Caco-2 (cell line): ENCODE data around the gene CCP110. TPM values are rescaled to one million over a fixed set of nuclear protein-coding genes. Genes with fewer than 3 reads are reported as not detected.

Experiments used
- BruUV-seq: library from RNA; stranded (reverse); fragments of 400-500 nt; replicated peaks from 2 replicates; lab custom pipeline; 2021; lab: Mats Ljungman, UMichigan
- CTCF ChIA-PET: fragments of 300-600 bp; sonication (Branson Sonifier 250); formaldehyde crosslinking; loops from one replicate; lab custom pipeline; 2022; ENCODE audit warnings: antibody characterized with exemption; lab: Charles Lee
- POLR2A ChIA-PET: fragments of 300-600 bp; sonication (Branson Sonifier 250); formaldehyde crosslinking; loops from one replicate; lab custom pipeline; 2022; ENCODE audit warnings: antibody characterized with exemption; lab: Charles Lee
- DNase-seq, 2 experiments: peaks; one replicate each; pipeline versions ENCODE4 v3.0.0 to v3.0.0-alpha.2; 2020 to 2022
- H3K27me3 ChIP-seq: replicated peaks from 2 replicates; pipeline ENCODE4 v1.6.0; 2011; ENCODE audit warnings: low read length; ENCODE audit not compliant: control insufficient read depth, insufficient read depth
- H3K36me3 ChIP-seq: 2 replicates; pipeline ENCODE4 v1.5.1; 2011; ENCODE audit warnings: low read length; ENCODE audit not compliant: control insufficient read depth, insufficient read depth
- H3K4me1 ChIP-seq: fragments of 250-450 bp; sonication (Bioruptor Pico); 2 replicates; pipeline ENCODE4 v1.5.1; 2020; ENCODE audit warnings: mild to moderate bottlenecking
- H3K4me3 ChIP-seq: 2 replicates; pipeline ENCODE4 v1.5.1; 2011; ENCODE audit warnings: low read depth, mild to moderate bottlenecking, control low read depth, low read length
- H3K9me3 ChIP-seq: fragments of 250-450 bp; sonication (Bioruptor Pico); 2 replicates; pipeline ENCODE4 v1.5.1; 2020; ENCODE audit warnings: mild to moderate bottlenecking, moderate library complexity
- H3K27ac Mint-ChIP-seq: one replicate; pipeline ENCODE4 v1.8.0; 2022; ENCODE audit warnings: mixed read lengths; ENCODE audit not compliant: unreplicated experiment
- H3K27me3 Mint-ChIP-seq: one replicate; pipeline ENCODE4 v1.8.0; 2022; ENCODE audit warnings: mixed read lengths; ENCODE audit not compliant: insufficient read depth, unreplicated experiment
- H3K36me3 Mint-ChIP-seq: one replicate; pipeline ENCODE4 v1.8.0; 2022; ENCODE audit warnings: mild to moderate bottlenecking, mixed read lengths; ENCODE audit not compliant: insufficient read depth, unreplicated experiment
- H3K4me1 Mint-ChIP-seq: one replicate; pipeline ENCODE4 v1.8.0; 2022; ENCODE audit warnings: low read depth, mixed read lengths; ENCODE audit not compliant: unreplicated experiment
- H3K4me3 Mint-ChIP-seq: one replicate; pipeline ENCODE4 v1.8.0; 2022; ENCODE audit warnings: mild to moderate bottlenecking, moderate library complexity, mixed read lengths; ENCODE audit not compliant: unreplicated experiment
- H3K9me3 Mint-ChIP-seq: one replicate; pipeline ENCODE4 v1.8.0; 2022; ENCODE audit warnings: mixed read lengths; ENCODE audit not compliant: unreplicated experiment
- intact Hi-C: fragments of 100-400 bp; cut with micrococcal nuclease; formaldehyde crosslinking; loops from one replicate; pipeline ENCODE4 v1.10.0; 2022; ENCODE audit not compliant: unreplicated experiment
- total RNA-seq: library from RNA; stranded (reverse); gene quantifications from 2 replicates; pipeline ENCODE4 v1.2.3, GENCODE V29; 2022
- TF ChIP-seq, protein P1 (sequence below), 2 experiments: fragments of 200-600 bp in 1 of 2; IDR thresholded peaks; 1 replicate in 1 of 2; 2 replicates in 1 of 2; pipeline versions ENCODE4 v1.5.1 to v1.8.0; 2011 to 2022; ENCODE audit warnings: antibody characterized with exemption in 1 of 2, control low read depth in 1 of 2, inconsistent platforms in 1 of 2, low read depth in 1 of 2, low read length in 1 of 2, mild to moderate bottlenecking in 1 of 2, moderate library complexity in 1 of 2; ENCODE audit not compliant: insufficient read depth in 1 of 2, severe bottlenecking in 1 of 2, unreplicated experiment in 1 of 2

CCP110 gene
- total RNA-seq, 1 experiment from 2014 or later: 7.5 TPM

DNA sequence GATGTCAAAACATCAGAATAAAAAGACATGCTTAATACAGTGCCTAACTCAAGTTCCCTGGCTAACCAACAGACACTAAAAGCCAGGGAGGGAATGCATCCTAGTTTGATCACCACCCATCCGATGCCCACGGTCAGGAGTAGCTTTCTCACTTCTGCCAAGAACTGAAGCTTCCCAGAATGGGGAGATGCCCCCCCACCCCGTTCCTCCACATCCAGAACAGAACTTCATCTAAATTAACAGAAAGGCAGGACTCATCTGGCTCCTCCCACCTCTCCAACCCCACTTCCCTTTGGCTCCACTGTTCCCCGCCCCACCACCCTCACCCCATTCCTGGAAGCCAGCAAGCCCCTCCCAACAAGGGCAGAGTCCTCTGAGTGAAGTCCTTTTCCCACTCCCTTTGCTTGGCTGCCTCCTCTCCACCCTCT lies 35.5 kb upstream of the CCP110 start:
- no peaks in the 10 kb centered on the region for H3K9me3 ChIP-seq
- H3K4me3 ChIP-seq: no peak overlapping the region
- peaks cover 10% of the 10 kb centered on the region for H3K4me1 Mint-ChIP-seq
- no peak overlapping the region for H3K27ac Mint-ChIP-seq
- no peaks in the 10 kb centered on the region for H3K4me1 ChIP-seq
- H3K9me3 Mint-ChIP-seq: no peaks in the 10 kb centered on the region
- no peak overlapping the region for H3K4me3 Mint-ChIP-seq
- TF ChIP-seq, protein P1, sequence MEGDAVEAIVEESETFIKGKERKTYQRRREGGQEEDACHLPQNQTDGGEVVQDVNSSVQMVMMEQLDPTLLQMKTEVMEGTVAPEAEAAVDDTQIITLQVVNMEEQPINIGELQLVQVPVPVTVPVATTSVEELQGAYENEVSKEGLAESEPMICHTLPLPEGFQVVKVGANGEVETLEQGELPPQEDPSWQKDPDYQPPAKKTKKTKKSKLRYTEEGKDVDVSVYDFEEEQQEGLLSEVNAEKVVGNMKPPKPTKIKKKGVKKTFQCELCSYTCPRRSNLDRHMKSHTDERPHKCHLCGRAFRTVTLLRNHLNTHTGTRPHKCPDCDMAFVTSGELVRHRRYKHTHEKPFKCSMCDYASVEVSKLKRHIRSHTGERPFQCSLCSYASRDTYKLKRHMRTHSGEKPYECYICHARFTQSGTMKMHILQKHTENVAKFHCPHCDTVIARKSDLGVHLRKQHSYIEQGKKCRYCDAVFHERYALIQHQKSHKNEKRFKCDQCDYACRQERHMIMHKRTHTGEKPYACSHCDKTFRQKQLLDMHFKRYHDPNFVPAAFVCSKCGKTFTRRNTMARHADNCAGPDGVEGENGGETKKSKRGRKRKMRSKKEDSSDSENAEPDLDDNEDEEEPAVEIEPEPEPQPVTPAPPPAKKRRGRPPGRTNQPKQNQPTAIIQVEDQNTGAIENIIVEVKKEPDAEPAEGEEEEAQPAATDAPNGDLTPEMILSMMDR (IDR thresholded peaks at IDR 0.05; ENCODE audit: insufficient read depth in 1 of 2, low read depth in 1 of 2, low read length in 1 of 2, severe bottlenecking in 1 of 2, unreplicated experiment in 1 of 2): no peak
- ChIA-PET CTCF (no interaction called here), POLR2A (no interaction called here)
- intact Hi-C loops: no loop called here
- BruUV-seq: no TSS peak
- H3K27me3 Mint-ChIP-seq: no peaks in the 10 kb centered on the region
- no peaks in the 10 kb centered on the region for H3K27me3 ChIP-seq
- no peak for DNase-seq
- H3K36me3 Mint-ChIP-seq: no peaks in the 10 kb centered on the region
- no peaks in the 10 kb centered on the region for H3K36me3 ChIP-seq

DNA sequence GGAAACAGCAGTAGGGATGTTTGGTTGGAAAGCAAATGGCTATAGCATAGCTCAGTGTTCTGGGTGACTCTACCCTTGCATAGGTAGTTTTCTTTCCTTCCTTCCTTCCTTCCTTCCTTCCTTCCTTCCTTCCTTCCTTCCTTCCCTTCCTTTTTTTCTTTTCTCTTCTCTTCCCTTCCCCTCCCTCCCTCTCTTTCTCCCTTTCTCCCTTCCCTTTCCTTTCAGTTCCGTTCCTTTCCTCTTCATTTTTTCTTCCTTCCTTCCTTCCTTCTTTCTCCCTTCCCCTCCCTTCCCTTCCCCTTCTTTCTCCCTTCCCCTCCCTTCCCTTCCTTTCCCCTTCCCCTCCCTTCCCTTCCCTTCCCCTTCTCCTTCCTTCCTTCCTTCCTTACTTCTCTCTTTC lies 33.1 kb upstream of the CCP110 start:
- Mint-ChIP-seq H3K9me3 (no peaks in the 10 kb centered on the region), H3K4me1 (peaks cover 10% of the 10 kb centered on the region), H3K27me3 (no peaks in the 10 kb centered on the region), H3K36me3 (no peaks in the 10 kb centered on the region), H3K4me3 (no peak overlapping the region), H3K27ac (no peak overlapping the region)
- Histone ChIP-seq H3K36me3 (no peaks in the 10 kb centered on the region), H3K4me1 (no peaks in the 10 kb centered on the region), H3K4me3 (no peak overlapping the region), H3K27me3 (no peaks in the 10 kb centered on the region), H3K9me3 (no peaks in the 10 kb centered on the region)
- DNase-seq: no peak
- BruUV-seq: no TSS peak
- intact Hi-C loops: no loop called here
- POLR2A ChIA-PET: no interaction called here
- CTCF ChIA-PET: no interaction called here
- TF ChIP-seq, protein P1 (IDR thresholded peaks at IDR 0.05; ENCODE audit: insufficient read depth in 1 of 2, low read depth in 1 of 2, low read length in 1 of 2, severe bottlenecking in 1 of 2, unreplicated experiment in 1 of 2): no peak

DNA sequence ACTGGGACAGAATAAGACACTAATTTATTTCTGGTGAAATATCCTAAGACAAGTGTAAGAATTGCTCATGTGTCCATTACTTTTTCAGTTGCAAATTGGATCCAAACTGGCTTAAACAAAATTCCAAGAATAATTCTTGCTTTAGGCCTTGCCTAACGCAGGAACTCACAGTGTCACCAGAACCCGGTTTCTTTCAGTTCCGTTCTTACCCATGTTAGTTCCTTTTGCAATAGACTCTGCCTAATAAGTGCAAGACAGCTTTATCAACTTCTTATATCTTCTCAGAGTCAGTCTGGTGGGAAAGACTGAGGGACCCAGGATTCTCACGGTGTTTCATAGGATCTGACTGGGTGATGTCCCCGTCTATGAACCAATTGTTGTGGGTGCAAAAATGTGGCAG lies 26.6 kb upstream of the CCP110 start:
- H3K4me3 ChIP-seq: no peak overlapping the region
- intact Hi-C loops: no loop called here
- POLR2A ChIA-PET: no interaction called here
- H3K4me1 ChIP-seq: no peaks in the 10 kb centered on the region
- no peaks in the 10 kb centered on the region for H3K36me3 ChIP-seq
- no TSS peak for BruUV-seq
- H3K9me3 ChIP-seq: no peaks in the 10 kb centered on the region
- Mint-ChIP-seq H3K4me3 (no peak overlapping the region), H3K9me3 (no peaks in the 10 kb centered on the region), H3K27ac (no peak overlapping the region), H3K27me3 (no peaks in the 10 kb centered on the region), H3K4me1 (no peaks in the 10 kb centered on the region), H3K36me3 (peaks cover 10% of the 10 kb centered on the region)
- H3K27me3 ChIP-seq: no peaks in the 10 kb centered on the region
- CTCF ChIA-PET: no interaction called here
- TF ChIP-seq, protein P1 (IDR thresholded peaks at IDR 0.05; ENCODE audit: insufficient read depth in 1 of 2, low read depth in 1 of 2, low read length in 1 of 2, severe bottlenecking in 1 of 2, unreplicated experiment in 1 of 2): no peak
- no peak for DNase-seq
